GM19467 (cell line): Measurements from ENCODE around the gene IRF3.
A peak's percentile ranks its signal among the peaks of the same experiment; 100 is the strongest.
"Not testable (repeated sequence)": the region's sequence is repeated elsewhere in the genome, so short reads cannot be mapped to it uniquely, and the experiment has no call there.

Source experiments
- ATAC-seq: cut with Tn5 transposase; IDR thresholded peaks from one replicate; pipeline ENCODE4 v1.9.1; 2021; ENCODE audit warnings: mild to moderate bottlenecking, moderate library complexity; ENCODE audit not compliant: unreplicated experiment

The IRF3 gene

GRCh38 chr19:49651029-49651819 is 14.4 kb downstream of the IRF3 start:
- ATAC-seq = no peak

- no peak for ATAC-seq
These were observed 19.1 kb downstream of the IRF3 start for GRCh38 chr19:49646586-49646985.

GRCh38 chr19:49645995-49646394 is 19.7 kb downstream of the IRF3 start:
- no peak for ATAC-seq

GRCh38 chr19:49645592-49645991 is 20.1 kb downstream of the IRF3 start:
- no peak for ATAC-seq

- no peak for ATAC-seq
These were observed 22.2 kb downstream of the IRF3 start for GRCh38 chr19:49643466-49643865.

GRCh38 chr19:49642492-49643035 is 23.1 kb downstream of the IRF3 start:
- no peak for ATAC-seq

- ATAC-seq = peak; percentile 61
These were observed 23.8 kb downstream of the IRF3 start, which contains the start of gene SCAF1 for GRCh38 chr19:49641688-49642491. TSS of gene SCAF1 (plus strand) at chr19:49642209. CDS start at chr19:49645027, 2,818 bp downstream.

- peak; percentile 52 for ATAC-seq
These were observed 25.4 kb downstream of the IRF3 start, which contains the start of gene RRAS for GRCh38 chr19:49640113-49640898. TSS of gene RRAS (minus strand) at chr19:49640143. CDS start at chr19:49640098, 45 bp downstream.

GRCh38 chr19:49639401-49640112 is 26.1 kb downstream of the IRF3 start:
- ATAC-seq = no peak

- ATAC-seq = no peak
These were observed 27.6 kb downstream of the IRF3 start for GRCh38 chr19:49637821-49638738.

GRCh38 chr19:49636233-49636932 is 29.3 kb downstream of the IRF3 start:
- no peak for ATAC-seq

- no peak for ATAC-seq
These were observed 30.0 kb downstream of the IRF3 start for GRCh38 chr19:49635530-49636232.

- ATAC-seq = not testable (repeated sequence)
These were observed 32.4 kb downstream of the IRF3 start for GRCh38 chr19:49633273-49633672.

- ATAC-seq = no peak
These were observed 33.1 kb downstream of the IRF3 start for GRCh38 chr19:49632576-49632975.

- no peak for ATAC-seq
These were observed 34.0 kb downstream of the IRF3 start for GRCh38 chr19:49631610-49632192.

- ATAC-seq = no peak
These were observed 34.6 kb downstream of the IRF3 start for GRCh38 chr19:49631014-49631588.

GRCh38 chr19:49629659-49630058 is 36.0 kb downstream of the IRF3 start:
- no peak for ATAC-seq
